Cortex of kidney (tissue), 1 donor: ENCODE results near the gene GPC3.
"Not testable (repeated sequence)": the region's sequence is repeated elsewhere in the genome, so short reads cannot be mapped to it uniquely, and the experiment has no call there.

Source experiments
- DNase-seq: peaks from one replicate; lab custom pipeline; 2025; lab: John Stamatoyannopoulos, UW

GPC3 gene

GRCh38 chrX:133762976-133763548, 222.3 kb downstream of the GPC3 start:
- DNase-seq = not testable (repeated sequence)

DNA sequence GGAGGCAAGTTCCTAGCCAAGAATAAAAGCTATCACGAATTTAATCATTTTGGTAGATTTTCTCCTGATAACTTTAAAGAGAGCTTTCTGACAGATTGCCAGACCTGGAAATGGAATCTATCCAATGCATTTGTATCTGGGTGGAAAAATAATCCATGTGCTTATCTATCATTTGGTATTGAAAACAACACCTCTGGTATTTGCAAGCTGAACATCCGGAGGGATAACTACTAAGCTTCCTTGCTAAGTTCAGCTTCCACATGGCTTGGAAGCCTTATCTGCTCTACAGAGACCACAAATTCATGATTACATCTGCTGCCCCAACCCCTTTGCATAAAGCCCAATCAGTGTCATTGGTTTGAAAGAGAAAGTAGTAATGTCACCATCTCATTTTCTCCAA, 230.7 kb downstream of the GPC3 start:
- no peak for DNase-seq

DNA sequence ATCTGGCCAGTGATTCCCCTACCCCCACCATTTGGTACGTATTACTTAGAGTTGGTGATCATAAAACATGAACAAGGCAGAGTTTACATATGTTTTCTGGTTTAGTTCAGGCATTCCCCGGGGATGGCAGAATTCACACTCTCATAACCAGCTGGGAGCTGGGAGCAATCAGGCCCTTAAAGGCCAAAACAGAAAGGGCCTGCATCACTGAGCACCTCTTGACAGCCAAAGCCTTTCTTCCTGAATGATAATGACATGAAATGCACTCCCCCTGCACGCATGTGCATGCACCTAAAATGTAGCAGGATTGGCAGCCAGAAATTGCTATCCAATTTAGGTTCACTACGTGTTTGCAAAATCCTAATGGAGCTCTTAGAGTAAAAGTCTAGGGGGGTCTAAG, 235.4 kb downstream of the GPC3 start:
- DNase-seq = no peak

- DNase-seq = no peak
Observed at GRCh38 chrX:133749370-133749769, 236.0 kb downstream of the GPC3 start.

GRCh38 chrX:133747196-133747595, 238.2 kb downstream of the GPC3 start:
- DNase-seq = no peak

DNA sequence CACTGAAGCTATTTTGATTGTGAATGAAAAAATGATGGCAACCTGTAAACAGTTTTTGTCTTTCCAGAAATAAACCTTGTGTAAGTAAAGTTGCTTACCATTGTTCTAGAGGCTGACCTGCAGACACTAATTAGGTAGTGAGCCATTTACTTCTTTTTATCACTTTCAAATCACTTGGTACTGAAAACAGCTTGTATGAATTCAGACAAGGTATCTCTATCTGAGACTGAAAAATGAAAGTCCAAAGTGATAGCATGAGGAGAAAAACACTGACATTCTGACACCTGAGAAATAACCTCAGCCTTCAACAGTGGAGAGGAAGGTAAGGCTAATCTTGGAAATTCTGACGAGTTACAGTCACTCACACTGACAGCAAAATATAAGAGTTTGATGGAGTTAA, 238.8 kb downstream of the GPC3 start:
- DNase-seq = no peak

DNA sequence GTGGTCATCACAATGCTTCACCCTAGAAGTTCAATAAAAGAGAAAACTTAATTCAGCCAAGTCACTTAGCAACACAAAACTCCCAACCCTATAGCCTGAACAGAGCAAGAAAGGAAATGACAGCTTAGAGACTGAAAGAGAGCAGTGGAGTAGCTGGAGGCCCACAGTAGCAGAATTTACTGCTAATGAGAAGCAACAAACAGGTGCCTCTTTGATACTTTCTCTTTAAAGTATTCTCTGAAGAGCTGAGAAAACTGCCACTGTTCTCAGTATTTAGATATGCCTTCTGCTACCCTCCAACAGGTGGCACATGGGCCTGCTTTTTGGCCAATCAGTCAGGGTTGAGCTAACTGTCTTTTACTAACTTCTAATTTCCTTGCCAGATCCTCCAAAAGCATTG, 240.0 kb downstream of the GPC3 start:
- DNase-seq = no peak

DNA sequence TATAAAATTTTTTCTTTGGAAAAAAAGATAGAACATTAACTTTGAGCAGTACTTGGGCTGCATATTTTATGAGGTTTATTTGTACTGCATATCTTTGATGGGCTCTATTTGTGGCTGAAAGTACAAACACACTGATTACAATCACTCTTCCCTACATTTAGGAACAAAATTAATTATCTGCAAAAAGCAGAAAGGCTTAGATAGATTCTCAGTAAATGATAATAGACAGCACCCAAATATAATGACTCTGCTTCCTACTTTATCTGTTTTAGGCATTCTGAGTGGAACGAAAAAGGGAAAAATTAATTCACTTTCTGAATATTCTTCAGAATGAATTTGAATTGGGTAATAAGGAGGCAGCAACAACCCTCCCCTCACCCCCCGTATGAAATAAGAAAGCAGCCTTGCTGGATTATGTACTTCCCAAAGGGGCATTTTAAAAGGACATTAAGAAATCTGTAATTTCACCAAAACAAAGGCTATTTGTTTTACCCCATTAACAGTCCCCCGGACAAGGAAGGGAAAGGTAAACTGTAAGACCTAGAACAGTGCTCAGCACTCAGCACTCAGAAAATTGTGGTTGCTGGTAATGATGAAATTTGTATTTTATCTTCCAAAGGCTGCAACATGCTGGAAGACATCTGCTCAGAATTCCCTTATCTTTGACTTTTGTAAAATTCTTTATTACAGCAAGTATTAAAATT, 242.6 kb downstream of the GPC3 start:
- DNase-seq = no peak

DNA sequence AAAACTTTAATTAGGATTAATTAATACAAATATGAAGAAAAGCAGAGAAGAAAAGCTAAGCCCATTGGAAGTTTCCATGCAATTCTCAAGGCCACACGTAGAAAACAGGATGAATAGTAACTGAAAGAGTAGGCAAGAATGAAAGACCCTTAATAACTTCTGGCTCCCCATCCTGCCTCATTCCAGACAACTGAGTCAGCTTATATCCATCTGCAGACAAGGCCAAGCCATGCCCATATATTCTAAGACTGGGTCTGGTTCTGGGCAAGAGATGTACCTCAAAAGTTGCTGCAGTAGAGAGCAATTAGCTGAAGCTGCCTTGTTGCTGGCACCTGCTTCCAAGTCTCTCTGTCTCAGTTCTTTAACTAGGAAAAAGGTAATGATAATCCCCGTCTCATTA, 244.1 kb downstream of the GPC3 start:
- no peak for DNase-seq

GRCh38 chrX:133726642-133727041, 258.8 kb downstream of the GPC3 start:
- no peak for DNase-seq

GRCh38 chrX:133726211-133726630, 259.2 kb downstream of the GPC3 start:
- DNase-seq = no peak

- no peak for DNase-seq
Observed at GRCh38 chrX:133723930-133724329, 261.5 kb downstream of the GPC3 start.

- no peak for DNase-seq
Observed at GRCh38 chrX:133722756-133723155, 262.6 kb downstream of the GPC3 start.

DNA sequence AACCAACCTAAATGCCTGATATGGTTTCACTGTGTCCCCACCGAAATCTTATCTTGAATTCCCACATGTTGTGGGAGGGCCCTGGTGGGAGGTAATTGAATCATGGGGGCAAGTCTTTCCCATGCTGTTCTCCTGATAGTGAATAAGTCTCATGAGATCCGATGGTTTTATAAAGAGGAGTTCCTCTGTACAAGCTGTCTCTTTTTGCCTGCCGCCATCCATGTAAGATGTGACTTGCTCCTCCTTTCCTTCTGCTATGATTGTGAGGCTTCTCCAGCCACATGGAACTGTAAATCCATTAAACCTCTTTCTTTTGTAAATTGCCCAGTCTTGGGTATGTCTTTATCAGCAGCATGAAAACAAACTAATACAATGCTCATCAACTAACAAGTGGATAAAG, 265.1 kb downstream of the GPC3 start:
- DNase-seq = not testable (repeated sequence)

DNA sequence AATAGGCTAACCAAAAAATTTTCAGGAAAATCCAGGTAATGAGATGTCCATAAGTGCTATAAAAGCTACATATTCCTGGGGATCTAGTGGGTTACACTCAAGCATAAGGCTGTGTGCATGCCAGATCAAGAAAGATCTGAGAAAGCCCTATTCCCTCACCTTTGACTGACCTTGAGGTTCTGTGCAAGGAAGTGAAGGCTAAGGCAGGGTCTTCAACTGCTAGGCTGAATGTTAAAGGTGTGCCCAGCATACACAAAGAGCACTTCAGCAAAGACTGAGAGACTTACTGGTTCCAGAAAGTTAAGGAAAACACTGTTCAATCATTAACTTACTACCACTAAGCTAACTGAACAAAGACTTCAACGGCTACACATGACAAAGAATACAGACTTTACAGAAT, 269.7 kb downstream of the GPC3 start:
- DNase-seq = no peak

GRCh38 chrX:133709501-133709900, 275.9 kb downstream of the GPC3 start:
- no peak for DNase-seq

DNA sequence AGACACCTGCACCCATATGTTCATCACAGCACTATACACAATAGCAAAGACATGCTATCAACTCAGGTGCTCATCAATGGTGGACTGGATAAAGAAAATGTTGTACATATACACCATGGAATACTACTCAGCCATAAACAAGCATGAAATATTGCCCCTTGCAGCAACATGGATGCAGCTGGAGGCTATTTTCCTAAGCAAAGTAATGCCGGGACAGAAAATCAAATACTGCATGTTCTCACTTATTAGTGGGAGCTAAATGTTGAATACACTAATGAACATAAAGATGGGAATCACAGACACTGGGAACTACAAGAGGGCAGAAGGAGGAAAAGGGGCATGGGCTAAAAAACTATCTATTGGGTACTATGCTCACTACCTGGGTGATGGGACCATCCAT, 278.5 kb downstream of the GPC3 start:
- no peak for DNase-seq

GRCh38 chrX:133702230-133702629, 283.2 kb downstream of the GPC3 start:
- no peak for DNase-seq

- DNase-seq = no peak
Observed at GRCh38 chrX:133699023-133699728, 286.2 kb downstream of the GPC3 start.

DNA sequence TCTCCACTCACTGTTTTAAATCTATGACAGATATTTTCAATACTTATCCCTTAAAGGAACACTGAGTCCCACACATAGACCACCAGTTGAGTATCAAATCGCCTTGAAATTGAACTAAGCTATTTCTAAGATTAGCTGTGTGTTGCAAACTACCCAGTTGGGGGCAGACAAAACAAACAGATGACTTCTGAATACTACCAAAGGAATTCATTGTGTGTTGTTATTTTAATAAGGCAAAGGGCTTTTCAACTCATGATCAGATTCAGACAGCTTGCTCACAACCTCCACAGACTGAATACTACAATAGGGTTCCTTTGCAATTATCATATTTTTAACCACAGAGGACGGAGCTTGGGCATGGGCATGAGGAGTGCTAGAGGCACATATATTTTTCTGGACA, 287.1 kb downstream of the GPC3 start:
- no peak for DNase-seq

- DNase-seq = no peak
Observed at GRCh38 chrX:133697656-133698055, 287.7 kb downstream of the GPC3 start.

GRCh38 chrX:133689997-133690599, 295.3 kb downstream of the GPC3 start:
- no peak for DNase-seq

DNA sequence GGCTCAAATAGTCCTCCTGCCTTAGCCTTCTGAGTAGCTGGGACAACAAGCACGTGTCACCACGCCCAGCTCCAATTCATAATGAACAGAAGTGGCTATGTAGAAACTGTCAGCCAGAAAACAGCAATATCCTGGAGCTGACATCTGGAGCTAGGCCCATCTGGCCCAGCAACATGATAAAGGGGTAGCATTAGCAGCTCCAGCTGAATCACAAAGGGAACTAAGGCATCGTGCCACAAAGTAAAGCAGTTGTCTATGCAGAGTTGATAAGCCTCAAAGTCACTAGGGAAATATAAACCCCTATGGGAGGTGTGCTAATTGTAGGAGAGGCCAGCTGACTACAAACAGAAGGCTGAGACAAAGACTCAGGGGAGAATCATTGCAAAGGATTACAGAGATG, 299.6 kb downstream of the GPC3 start:
- DNase-seq = no peak
